Astrocyte of the hippocampus (primary cell): ENCODE data around the gene EFCAB6.

Experiments
- DNase-seq: peaks from one replicate; pipeline ENCODE4 v3.0.0; 2011; ENCODE audit warnings: low read depth, low spot score

The EFCAB6 gene

DNA sequence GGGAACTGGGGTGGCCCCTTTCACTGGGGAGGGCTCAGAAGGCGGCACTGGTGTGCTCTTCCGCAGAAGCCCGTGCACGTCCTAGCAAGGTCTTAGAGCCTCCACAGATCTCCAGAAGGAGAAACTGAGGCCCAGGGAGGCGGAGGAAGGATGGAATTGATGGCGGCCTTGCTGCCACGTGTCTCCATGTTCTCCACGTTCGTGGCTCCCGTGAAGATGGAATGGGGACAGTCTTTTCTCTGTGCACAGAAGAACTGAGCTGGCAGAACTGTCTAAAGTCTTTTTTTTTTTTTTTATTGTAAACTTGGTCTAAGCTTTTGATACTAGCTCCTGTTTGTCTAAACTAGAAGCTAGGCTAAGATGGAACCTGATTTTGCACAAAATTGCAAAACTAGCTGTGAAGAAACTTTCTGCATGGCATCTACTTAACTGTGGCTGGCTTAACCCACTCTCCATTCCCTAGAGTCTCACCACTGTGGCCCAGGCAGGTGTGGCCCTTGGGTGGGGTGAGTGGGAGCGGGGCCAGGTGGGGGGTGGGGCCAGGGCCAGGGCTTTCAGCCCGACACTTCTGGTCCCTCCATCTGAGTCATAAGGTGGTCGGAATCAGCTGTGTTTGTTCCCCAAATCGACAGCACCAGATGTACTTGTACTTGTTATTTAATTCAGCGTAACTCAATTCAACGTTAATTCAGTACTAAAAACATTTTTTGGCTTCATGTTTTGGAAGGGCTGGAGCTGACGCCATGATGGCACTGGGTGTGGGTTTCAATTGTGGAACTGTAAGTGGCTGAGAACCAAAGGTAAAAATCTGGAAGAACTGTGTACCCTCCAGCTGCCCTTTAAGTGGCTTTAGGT lies 279.6 kb downstream of the EFCAB6 start:
- DNase-seq, result no peak

DNA sequence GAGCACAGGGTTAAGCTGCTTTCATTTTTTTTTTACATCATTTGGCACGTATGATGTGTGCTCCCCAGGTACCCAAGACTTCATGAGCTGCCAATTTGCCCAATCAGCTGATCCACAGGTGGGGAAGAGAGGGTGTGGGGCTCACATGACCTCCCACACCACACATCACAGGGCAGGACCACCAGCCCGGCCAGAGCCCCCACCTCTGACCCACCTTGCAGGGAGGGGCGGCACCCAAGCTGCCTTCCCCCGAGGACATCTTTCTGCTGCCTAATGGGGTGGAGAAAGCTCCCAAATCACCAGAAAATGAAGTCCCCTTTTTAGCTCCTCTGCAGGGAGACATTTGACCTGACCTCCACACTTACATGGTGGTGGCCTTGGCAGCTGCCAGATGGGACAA lies 280.5 kb downstream of the EFCAB6 start:
- DNase-seq, result no peak

DNA sequence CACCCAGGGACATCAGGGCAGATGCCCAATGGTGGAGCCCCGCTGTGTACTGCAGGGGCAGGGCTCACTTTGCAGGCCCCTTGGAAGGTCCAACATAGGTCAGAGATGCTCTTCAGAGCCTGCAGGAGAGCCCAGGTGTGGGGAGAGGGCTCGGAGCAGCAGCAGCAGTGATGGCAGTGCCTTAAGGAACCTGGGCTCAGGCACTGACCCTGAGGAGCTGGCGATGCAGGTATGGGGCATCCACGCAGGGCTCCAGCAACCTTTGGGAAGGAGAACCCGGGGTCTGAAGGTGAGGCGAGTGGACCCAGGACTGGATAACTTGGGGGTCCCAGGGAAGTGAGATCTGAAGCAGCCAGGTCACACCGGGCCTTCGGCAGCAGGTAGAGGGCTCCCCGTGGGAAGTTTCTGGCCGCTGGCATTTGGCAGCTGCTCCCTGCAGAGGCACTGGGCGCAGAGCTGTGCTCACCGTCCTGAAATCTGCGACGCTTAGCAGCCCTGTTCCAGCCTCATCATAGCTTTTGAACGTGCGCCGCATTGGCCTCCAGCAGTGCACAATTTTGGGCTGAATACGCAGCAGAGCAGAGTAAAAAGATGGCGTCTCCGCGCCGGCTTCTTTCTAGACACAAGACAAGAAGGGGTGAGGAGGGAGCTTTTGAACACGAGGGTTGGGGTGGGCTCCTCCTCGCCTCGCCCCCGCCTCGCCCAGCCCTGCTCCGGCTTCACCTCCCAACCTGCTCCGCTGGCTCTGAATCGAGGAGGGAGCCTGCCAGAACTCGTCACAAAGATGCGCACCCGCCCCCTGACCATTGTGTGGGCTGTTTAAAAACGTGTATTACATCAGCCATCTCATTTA lies 281.5 kb downstream of the EFCAB6 start:
- DNase-seq, result no peak

DNA sequence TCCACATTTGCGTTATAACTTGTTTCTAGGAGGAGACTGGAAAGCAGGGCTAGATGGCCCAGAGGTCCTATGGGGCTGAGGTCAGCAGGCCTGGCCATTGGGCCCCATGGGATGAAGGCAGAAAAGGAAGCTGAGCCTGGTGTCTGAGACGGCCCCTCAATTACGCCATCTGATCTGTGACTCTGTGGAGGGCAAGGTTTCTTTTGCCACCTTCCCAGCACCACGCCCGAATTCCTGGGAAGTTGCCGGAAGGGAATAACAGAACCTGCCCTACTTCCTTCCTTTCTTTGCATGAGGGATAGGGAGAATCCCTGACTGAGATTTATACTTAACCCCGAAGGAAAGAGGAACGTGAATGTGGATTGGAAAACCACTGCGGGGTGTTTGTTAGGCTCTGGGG lies 282.2 kb downstream of the EFCAB6 start:
- DNase-seq, result no peak

DNA sequence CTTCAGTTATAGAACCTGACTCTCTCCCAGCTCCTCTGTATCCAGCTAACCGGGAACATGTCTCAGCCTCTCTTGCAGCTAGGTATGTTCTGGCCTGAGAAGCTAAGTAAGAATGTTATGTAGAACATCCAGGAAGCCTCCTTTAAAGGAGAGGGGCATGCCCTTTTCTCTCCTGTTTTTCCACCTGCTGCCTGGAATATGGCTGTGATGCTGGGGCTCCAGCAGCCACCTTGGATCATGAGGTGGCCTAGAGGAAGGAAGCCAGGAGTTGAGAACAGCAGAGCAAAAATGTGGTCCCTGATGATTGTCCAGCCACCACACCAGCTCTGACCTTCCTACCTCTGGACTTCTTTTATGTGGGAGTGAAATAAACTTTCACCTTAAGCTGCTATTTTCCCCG lies 282.6 kb downstream of the EFCAB6 start:
- DNase-seq, result no peak

DNA sequence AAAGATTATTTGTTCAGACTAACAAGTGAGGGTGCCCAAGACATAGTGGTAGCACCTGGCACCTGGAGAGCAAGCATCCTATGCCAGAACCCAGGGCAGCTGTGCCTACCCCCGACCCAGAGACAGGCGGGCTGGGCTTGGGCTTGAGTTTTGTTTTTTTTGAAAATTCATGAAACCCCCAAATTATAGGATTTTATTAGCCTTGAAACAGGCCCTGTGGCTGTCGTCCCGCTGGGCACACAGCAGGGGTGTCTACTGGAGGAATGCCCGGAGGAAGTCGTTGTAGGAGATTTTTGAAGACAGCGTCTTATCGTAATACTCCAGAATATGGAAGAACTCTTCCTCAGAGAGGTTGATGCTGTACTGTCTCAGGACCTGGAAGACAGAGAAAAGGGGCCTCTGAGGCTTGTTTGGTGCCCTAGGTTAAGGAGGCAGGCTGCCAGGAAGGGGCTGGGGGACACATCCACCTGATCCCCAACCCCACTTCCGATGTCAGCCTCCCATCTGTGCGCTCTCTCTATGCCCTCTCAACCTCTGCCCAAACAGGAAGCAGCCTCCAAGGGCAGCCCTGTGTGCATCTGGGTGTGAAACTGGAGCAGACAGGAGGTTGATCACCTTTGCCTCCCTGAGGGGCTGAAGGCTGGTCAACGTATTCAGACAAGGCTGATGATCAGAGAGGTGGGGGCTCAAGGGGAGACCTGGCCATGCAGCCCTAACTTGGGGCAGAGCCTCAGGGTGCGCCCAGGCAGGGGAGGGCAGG lies 283.3 kb downstream of the EFCAB6 start:
- no peak for DNase-seq

DNA sequence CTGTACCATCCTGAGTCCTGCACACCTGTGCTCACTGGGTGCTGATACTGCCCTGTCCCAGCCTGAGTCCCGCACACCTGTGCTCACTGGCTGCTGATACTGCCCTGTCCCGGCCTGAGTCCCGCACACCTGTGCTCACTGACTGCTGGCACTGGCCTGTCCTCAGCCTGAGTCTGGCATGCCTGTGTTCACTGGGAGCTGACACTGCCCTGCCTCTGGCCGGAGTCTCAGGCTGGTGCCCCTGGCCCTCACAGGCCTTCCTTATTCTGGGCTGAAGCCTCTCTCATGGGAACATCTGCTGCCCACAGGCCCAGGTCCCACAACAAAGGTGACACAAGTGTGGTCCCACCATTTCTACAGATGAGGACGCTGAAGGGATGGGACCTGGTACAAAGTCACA lies 285.2 kb downstream of the EFCAB6 start:
- no peak for DNase-seq

DNA sequence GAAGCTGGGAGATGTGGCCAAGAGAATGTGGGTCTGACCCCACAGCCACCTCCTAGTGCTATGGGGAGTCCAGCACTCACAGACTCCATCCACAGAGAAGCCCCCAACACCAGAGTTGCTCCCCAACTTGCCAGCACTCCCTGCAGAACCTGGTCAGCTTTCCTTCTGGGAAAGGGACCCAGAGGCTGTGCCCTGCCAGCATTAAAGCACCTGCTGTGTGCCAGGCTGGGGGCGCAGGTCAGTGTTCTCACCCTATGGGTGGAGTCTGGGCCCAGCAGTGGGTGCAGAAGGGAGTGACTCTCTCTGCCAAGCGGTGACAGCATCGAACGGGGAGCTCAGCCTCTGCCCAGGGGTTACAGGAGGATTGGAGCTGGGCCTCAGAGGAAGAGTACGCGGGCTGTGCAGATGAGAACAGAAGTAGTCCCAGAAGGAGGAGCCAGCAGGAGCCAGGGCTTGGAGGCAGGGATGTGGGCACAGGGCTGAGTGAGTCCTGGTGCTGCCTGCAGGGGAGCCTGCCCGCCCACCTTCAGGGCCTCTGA lies 285.9 kb downstream of the EFCAB6 start:
- DNase-seq, result no peak

DNA sequence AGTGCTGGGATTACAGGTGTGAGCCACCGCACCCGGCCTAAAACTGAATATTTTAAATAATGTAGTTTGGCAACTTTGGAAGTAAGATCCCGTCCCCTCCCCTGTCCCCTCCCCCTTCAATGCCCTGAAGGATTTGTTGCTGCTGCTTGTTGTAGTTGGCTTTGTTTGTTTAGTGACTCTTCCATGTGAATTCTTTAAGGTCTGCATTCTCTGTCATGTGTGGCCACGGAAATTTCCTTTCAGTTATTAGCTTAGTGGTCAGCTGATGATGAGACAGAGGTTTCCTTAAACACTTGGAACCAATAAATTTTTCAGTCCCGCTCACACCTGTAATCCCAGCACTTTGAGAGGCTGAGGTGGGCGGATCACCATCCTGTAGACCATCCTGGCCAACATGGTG lies 290.4 kb downstream of the EFCAB6 start:
- DNase-seq, result no peak

DNA sequence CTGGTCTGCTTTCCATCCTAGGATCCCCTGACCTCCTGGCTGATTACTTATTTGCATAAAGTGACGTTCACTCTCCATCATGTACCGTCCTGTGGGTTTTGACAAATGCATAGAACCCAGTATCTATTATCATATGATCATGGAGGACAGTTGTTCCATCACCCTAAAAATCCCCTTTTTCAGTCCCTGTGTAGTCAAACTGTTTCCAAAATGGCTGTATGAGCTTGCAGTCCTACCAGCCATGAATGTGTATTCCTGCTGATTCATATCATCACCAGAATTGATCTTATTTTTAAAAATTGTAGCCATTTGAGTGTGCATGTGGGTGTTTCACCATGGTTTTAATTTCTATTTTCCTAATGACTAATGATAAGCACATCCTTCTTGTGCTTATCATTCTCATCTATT lies 291.5 kb downstream of the EFCAB6 start:
- DNase-seq, result no peak

DNA sequence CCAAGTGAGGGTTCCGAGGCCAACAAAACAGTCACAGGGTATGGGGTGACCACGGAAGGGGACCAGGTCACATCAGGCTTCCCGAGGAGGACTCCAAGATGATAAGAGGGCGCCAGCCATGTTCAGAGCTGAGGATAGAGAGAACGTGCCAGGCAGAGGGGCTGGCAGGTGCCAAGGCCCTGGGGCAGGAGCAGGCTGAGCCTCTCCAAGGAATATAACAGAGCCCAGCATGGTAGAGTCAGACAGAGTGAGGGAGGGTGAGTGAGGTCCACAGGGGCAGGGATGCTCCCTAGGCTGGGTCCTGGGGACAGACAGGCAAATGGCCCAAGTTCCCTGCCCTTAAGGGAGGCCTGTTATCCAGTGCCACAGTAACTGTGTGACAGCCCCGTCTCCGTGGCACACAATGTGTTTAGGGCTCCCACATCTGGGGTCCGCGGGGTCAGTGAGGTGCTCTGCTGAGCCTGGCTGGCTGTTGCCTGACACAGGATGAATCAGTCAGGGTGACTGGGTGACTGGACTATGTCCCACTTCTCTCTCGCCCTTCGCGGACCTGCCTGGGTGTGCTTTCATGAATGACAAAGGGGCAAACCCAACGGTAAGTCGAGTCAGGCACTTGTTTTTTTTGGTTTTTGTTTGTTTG lies 295.0 kb downstream of the EFCAB6 start:
- no peak for DNase-seq

DNA sequence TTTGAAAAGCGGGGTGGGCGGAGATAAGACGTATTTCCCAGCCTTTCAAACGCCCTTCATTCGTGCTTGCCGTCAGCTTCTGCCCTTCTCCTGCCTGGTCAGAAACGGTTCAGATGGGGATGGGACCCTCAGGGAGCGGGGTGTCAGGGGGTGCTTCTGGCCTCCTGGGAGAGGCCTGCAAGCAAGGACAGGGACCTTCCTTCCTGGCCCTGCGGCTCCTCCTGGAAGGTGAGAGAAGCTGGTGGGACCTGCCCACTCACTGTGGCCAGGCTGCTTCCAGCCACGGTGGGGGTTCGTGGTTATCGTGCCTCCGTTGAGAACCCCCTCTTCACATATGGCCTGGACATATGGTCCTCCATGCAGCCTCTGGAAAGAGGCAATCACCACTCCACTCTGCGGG lies 295.7 kb downstream of the EFCAB6 start:
- DNase-seq, result no peak

DNA sequence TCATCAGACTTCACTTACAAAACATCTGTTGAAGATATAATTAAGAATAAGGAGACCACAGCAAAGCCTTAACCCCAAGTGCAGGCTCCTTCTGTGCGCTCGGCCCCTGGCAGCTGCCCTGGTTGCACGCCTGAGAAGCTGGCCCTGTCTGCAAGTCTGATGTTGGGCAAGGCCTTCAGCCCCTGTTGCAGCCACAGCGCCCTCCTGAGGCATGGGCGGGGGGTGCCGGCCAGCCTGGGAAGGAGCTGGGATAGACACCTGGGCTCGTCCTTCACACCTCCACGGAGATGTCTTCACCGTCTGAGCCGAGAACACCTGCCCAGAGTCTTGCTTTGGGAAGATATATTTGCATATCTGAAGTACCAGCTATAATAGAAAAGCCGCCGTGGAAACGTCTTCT lies 296.2 kb downstream of the EFCAB6 start:
- no peak for DNase-seq

DNA sequence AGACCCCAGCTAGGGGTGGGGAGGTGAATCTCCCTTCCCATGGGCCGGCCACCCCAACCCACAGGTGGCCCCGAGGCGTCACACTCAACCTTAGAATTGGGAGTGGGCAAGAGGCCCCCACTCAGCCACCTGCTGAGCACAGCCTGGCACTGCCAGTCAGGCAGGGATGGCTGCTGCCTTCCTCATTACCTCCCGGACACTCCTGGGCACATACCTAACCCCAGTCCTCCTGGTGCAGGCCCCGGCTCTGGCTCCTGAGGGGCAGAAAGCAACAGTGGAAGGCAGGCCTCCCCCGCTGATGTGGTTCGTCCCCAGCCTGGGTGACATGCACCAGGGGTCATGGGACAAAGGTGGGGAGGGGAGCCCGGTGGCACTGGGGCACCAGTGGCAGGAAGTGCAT lies 296.7 kb downstream of the EFCAB6 start:
- no peak for DNase-seq

DNA sequence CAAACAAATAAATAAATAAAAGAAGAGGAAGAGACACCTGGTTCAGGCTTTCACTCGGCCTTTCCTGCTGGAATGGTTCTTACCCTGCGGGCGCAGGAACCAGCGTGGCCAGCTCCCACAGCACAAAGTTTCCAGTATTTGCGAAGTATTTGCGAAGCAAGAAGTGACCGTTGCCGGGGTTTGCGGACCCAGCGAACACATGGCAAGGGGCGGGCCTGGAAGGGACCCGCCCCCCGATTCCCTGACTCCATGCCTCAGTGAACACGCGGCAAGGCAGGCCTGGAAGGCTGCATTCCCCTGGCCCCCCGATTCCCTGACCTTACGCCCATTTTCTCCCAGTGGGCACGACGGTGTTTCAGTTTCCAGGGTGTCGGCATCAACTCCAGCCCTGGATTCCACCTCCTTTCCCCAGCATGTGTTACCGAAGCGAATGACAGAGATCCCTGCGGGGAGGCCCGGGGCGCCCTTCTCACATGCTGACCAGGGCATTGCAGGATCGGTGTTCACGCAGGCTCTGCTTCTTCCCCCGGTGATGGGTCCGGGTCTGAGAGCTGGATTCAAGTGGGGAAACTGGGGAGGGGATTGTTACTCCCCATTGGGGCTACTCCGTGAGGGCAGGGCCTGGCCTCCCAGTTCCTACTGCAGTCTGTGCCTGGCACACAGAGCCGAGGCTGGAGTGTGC lies 297.5 kb downstream of the EFCAB6 start:
- no peak for DNase-seq

DNA sequence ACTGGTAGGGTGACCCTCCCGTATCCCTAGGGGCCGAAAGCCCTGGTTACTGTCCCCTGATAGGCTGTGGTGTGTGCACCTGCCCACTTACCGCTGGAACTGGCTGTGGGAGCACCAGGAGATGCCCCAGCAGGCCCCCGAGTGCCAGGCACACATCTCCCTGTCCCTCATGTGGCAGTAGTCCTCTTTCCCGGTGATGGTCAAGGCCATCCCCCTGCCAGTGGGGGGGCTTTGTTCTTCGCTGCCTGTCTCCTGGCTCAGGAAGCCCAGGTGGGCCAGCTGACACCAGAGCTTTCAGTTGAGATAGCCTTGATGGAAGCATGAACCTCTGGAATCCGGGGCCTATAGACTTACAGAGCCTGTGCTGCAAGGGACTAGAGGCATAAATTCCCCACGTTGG lies 299.8 kb downstream of the EFCAB6 start:
- no peak for DNase-seq

DNA sequence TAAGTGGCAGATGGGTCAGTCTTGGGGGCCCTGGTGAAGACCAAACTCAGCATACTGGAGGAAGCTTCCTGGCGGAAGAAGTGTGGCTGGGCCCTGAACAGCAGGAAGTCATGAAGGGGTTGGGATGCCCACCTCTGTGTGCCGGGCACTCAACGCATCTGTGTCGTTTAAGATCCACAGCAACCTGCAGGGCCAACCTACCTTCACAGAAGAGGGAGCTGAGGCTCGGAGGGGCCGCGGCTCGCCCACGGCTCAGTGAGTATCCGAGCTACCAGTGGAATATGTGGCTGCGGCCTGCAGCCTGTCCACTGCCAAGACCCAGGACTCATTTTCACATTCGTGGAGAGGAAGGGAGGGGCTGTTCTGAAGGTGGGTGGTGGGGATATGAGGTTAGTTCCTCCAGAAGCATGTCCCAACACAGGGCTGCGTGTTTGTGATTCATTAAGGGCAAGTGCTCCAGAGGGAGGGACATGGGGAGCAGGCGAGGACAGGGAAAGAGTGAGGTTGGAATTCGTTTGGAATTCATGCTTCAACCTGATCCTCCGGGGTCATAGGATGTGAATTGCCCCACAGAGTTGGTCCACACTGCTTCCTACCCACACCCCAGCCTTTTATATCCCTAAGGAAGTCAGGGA lies 300.7 kb downstream of the EFCAB6 start:
- DNase-seq, result no peak

DNA sequence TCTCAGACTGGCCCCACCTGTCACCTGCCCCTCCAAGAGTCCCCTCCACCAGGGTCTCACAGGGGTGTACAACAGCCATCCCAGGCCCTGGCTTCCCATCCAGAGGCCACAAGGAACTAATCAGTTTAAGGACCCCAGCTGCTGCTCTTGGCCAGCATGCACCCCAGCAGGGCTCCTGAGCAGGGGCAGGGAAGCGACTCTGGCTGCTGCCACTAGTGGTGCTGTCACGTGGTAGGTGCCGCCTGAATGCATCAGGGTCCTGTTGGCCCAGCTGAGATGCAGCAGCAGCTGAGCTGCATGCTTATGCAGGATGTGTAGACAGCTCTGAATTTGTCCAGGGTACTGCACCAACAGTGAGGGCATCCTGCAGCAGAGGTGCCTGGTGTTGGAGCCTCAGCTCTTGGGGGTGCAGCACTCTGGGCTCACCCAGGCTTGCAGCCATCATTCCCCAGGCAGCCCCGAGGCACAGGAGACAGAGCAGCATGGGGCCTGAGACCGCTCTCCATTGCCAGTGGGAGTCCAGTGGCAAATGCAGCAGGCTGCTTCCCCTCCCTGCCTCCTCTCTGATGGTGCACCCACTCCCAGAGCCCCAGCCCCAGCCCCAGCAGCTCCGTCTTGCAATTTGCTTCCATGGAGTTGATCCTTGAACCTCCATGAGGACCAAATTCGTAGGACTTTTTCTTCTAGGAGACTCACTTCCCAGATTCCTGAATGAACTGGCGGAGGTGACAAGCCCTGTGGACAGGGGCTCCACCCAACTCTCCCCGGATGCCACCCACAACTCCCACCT lies 301.6 kb downstream of the EFCAB6 start:
- no peak for DNase-seq

DNA sequence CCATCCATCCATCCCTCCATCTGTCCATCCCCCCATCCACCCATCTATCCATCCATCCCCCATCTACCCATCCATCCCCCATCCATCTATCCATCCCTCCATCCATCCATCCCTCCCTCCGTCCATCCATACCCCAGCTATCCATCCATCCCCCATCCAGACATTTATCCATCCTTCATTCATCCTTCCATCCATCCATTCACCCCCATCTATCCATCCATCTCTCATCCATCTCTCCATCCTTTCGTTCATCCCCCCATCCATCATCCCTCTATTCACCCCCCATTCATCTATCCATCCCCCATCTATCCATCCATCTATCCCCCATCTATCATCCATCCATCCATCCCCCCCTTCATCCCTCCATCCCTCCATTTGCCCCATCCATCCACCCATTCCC lies 302.8 kb downstream of the EFCAB6 start:
- no peak for DNase-seq

DNA sequence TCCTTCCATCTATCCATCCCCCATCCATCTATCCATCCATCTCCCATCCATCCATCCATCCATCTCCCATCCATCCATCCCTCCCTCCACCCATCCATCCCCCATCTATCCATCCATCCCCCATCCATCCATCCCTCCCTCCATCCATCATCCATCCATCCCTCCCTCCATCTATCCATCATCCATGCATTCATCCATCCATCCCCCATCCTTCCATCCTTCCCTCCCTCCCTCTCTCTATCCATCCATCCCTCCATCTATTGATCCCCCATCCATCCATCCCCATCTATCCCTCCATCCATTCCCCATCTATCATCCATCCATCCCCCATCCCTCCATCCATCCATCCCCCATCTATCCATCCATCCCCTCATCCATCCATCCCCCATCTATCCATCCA lies 303.6 kb downstream of the EFCAB6 start:
- no peak for DNase-seq
